Neutrophil (primary cell): ENCODE measurements around the gene ATP2B3.
A peak's percentile ranks its signal among the peaks of the same experiment; 100 is the strongest.

Experiments
- H3K27ac ChIP-seq: fragments of 200-600 bp; sonication (generic); 2 replicates; pipeline ENCODE4 v1.5.1; 2016; ENCODE audit warnings: mild to moderate bottlenecking, moderate library complexity
- H3K27me3 ChIP-seq: fragments of 200-600 bp; sonication (generic); 2 replicates; pipeline ENCODE4 v1.6.0; 2016; ENCODE audit warnings: mild to moderate bottlenecking
- H3K36me3 ChIP-seq: fragments of 200-600 bp; sonication (generic); 2 replicates; pipeline ENCODE4 v1.5.1; 2017
- H3K4me1 ChIP-seq, 2 experiments: fragments of 200-600 bp in 1 of 2; sonication (generic) in 1 of 2; 1 replicate in 1 of 2; 2 replicates in 1 of 2; pipeline versions ENCODE4 v1.5.1 to v1.6.1; 2013 to 2016; ENCODE audit warnings: low read depth in 1 of 2, low read length in 1 of 2, mild to moderate bottlenecking in 1 of 2, moderate library complexity in 1 of 2; ENCODE audit not compliant: control insufficient read depth in 1 of 2, insufficient read depth in 1 of 2
- H3K4me3 ChIP-seq, 2 experiments: fragments of 200-600 bp in 1 of 2; sonication (generic) in 1 of 2; 1 replicate in 1 of 2; 2 replicates in 1 of 2; pipeline ENCODE4 v1.5.1; 2013 to 2016; ENCODE audit warnings: low read depth in 1 of 2, low read length in 1 of 2, mild to moderate bottlenecking in 1 of 2, moderate library complexity in 1 of 2
- H3K9me3 ChIP-seq: fragments of 200-600 bp; sonication (generic); 2 replicates; pipeline ENCODE4 v1.5.1; 2016
- CTCF ChIP-seq: fragments of 200-600 bp; sonication (generic); IDR thresholded peaks from 2 replicates; pipeline ENCODE4 v1.5.1; 2016; ENCODE audit warnings: antibody characterized with exemption

ATP2B3 gene

GRCh38 chrX:153533091-153533490 lies 15.6 kb downstream of the ATP2B3 start:
- no peaks in the 10 kb centered on the region for H3K4me1 ChIP-seq
- H3K27ac ChIP-seq, result no peak overlapping the region
- TF ChIP-seq CTCF, result no peak
- no peaks in the 10 kb centered on the region for H3K36me3 ChIP-seq
- H3K4me3 ChIP-seq, result no peak overlapping the region
- H3K9me3 ChIP-seq, result no peaks in the 10 kb centered on the region
- no peaks in the 10 kb centered on the region for H3K27me3 ChIP-seq

GRCh38 chrX:153537080-153537479 lies 19.6 kb downstream of the ATP2B3 start:
- no peaks in the 10 kb centered on the region for H3K9me3 ChIP-seq
- H3K4me1 ChIP-seq, result no peaks in the 10 kb centered on the region
- H3K36me3 ChIP-seq, result no peaks in the 10 kb centered on the region
- no peak overlapping the region for H3K4me3 ChIP-seq
- no peaks in the 10 kb centered on the region for H3K27me3 ChIP-seq
- TF ChIP-seq CTCF, result no peak
- no peak overlapping the region for H3K27ac ChIP-seq

GRCh38 chrX:153537526-153538295 lies 20.3 kb downstream of the ATP2B3 start:
- TF ChIP-seq CTCF, result no peak
- Histone ChIP-seq H3K36me3 (no peaks in the 10 kb centered on the region), H3K4me3 (no peak overlapping the region), H3K9me3 (no peaks in the 10 kb centered on the region), H3K27ac (no peak overlapping the region), H3K4me1 (no peaks in the 10 kb centered on the region), H3K27me3 (no peaks in the 10 kb centered on the region)

- H3K9me3 ChIP-seq, result no peaks in the 10 kb centered on the region
- no peak overlapping the region for H3K4me3 ChIP-seq
- H3K4me1 ChIP-seq, result no peaks in the 10 kb centered on the region
- no peaks in the 10 kb centered on the region for H3K36me3 ChIP-seq
- H3K27me3 ChIP-seq, result no peaks in the 10 kb centered on the region
- H3K27ac ChIP-seq, result no peak overlapping the region
- no peak for TF ChIP-seq CTCF
Observed at GRCh38 chrX:153538424-153538823, 21.0 kb downstream of the ATP2B3 start.

GRCh38 chrX:153539171-153539978 lies 21.9 kb downstream of the ATP2B3 start:
- peak; percentile 60 for TF ChIP-seq CTCF
- H3K4me3 ChIP-seq, result no peak overlapping the region
- H3K27me3 ChIP-seq, result no peaks in the 10 kb centered on the region

More at GRCh38 chrX:153539171-153539978, 21.9 kb downstream of the ATP2B3 start:
- Histone ChIP-seq H3K27ac (no peak overlapping the region), H3K36me3 (no peaks in the 10 kb centered on the region), H3K9me3 (no peaks in the 10 kb centered on the region), H3K4me1 (no peaks in the 10 kb centered on the region)
